Stimulated activated CD4-positive, alpha-beta T cell treated with anti-CD3 and anti-CD28 coated beads, Interleukin-12 subunit alpha, Interleukin-12 subunit beta, amount 100 ng/mL, for 48 hours (primary cell): ENCODE results near the gene FARS2.

Source experiments
- DNase-seq, 3 donors: peaks; one replicate each; pipeline ENCODE4 v3.0.0-alpha.2; 2020; ENCODE audit warnings: low read depth in 2 of 3, low spot score in 1 of 3

The FARS2 gene

GRCh38 chr6:5746759-5747130 lies 485.4 kb downstream of the FARS2 start:
- DNase-seq = no peak

- no peak for DNase-seq
These were observed 486.1 kb downstream of the FARS2 start for GRCh38 chr6:5747379-5747778.

DNA sequence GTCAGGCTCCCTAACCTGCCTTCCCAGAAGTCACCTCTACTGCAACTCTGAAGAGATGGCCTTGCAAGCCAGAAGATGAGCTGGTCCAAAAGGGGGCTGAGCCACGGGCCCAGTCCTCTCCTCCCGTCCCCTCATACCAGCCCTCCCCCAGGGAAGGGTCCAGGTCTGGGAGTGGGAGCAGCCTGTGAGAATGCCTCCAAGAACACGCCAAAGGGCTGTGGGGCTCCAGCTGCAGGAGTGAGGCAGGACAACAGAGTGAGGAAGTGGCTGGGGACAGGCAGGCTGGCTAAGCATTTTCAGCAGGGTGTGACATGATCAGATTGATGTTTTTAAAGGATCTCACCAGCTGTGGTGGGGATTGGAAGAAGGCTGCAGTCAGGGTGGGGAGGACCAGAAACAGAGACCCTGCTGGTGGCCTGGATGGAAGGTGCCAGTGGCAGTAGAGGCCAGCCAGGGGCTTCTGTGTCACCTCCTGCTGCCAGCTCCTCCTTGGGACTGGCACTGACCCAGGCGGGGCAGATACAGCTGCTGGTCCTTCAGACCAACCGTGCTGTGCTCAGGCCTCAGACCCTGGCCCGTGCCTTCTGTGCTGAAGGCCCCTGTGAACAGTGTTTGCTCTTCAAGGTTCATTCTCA lies 487.8 kb downstream of the FARS2 start:
- DNase-seq = no peak

DNA sequence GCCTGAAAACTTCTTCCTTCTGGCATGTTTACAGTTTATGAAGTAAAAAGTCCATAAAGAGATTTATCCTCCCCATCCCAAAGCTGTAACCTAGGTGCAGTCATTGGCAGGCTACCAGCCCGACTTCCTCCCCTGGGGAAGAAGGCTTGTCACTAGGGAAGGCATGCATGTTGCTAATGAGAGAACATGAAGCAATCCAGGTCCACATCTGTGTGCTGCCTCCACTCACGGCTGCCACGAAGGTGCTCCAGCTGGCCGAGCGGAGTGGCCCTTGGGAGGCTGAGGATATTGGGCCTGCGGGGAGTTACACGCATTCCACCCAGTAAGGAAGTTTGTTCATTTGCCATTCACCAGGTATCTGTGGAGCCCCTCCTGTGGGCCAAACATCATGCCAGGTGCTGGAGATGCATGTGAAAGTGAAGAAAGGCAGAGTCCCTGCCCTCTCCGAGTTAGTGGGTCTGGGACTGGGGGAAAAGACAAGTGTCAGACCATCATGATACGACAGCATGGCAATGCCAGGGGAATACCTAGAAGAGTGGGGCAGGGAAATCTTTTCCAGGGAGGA lies 488.4 kb downstream of the FARS2 start:
- DNase-seq = no peak

DNA sequence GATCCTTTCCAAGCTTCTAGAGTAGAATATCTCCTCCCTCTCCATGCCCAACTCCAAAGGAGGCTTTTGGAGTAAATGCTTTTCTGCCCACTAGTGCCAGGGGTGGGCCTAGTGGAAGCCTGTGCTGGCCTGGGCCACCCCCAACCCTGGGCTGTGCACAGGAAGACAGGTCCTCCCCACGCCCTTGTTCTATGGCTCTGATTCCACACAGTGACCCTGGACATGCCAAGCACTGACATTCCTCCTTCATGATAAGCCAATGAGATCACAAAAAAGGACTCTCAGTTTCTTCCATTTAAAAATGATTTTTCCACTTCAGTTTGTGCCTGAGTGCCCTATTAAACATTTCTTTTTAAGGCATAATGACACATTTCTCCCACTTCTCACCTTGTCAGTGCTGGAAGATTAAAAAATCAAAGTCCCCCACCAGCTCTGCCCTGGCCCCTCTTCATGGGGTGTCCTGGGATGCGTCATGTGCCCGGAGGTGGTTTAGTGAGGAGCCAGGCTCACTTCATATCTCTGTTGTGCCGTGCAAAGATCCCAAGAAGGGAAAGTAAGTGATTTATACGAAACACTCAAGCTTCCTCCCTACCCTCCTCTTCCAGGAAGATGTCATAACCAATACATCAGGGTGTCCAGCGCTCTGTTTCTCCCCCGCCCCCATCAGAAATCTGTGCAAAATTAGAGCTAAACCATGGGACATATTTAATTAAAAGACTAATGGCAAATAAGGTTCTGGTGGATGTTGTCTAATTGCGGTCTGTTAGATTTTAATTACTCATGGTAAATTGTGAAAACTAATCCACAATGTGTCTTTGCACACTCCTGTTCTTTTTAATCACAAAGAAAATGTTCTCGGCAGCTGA lies 490.4 kb downstream of the FARS2 start:
- no peak for DNase-seq

DNA sequence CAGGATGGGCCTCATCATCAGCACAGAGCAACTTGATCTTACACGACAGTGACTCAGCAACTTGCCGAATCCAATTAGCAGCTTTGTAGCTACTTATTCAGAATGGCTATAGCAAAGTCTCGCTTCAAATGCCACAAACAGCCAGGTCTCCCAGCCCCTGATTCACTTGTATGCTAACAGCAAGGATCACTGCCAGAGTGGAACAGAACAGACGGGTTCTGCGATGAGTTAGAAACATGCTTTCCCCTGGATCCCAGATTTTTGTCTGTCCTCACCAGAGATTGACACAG lies 491.0 kb downstream of the FARS2 start:
- no peak for DNase-seq

- no peak for DNase-seq
These were observed 491.9 kb downstream of the FARS2 start for GRCh38 chr6:5753209-5753608.

- DNase-seq = no peak
These were observed 493.6 kb downstream of the FARS2 start for GRCh38 chr6:5754904-5755303.

GRCh38 chr6:5759571-5759970 lies 498.3 kb downstream of the FARS2 start:
- no peak for DNase-seq

DNA sequence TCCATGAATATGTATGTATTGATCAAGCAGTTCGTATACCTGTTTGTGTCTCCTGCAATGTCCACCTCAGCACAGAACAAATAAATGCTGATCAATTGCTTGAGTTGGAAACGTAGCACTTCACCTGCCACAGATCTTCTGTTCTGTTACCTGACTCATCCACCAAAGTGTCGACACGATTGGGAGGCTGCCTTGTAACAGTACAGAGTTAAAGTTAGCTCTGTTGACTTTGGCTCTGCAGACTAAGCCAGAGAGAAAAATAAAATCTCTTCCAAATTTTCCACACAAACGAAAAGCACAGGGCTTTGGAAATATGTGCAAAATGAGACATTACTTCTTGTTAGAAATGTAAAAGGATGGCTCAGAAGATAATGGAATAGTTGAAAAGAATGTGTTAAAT lies 500.1 kb downstream of the FARS2 start:
- no peak for DNase-seq

- DNase-seq = no peak
These were observed 501.3 kb downstream of the FARS2 start for GRCh38 chr6:5762561-5762968.

- no peak for DNase-seq
These were observed 502.1 kb downstream of the FARS2 start for GRCh38 chr6:5763407-5763806.

DNA sequence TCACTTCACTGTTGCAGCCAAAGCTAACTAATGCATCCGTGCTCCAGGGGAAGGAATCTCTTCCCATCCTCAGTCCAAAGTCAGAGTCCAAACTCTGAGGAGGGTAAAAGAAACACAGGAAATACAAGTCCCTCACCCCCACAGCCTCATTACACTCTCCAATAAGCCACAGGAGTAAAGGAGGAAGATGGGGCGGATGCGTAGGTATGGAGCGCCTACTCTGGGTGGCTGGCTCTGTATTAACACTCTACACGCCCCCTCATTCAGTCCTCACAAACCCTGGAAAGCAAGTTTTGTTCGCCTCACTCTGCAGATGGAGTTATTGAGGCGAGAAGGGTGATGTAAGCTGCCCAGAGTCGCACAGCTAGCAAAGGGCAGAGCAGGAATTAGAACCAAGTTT lies 502.6 kb downstream of the FARS2 start:
- no peak for DNase-seq

- no peak for DNase-seq
These were observed 503.2 kb downstream of the FARS2 start for GRCh38 chr6:5764401-5764955.

GRCh38 chr6:5765141-5765760 lies 503.9 kb downstream of the FARS2 start:
- DNase-seq = no peak

GRCh38 chr6:5766260-5766659 lies 504.9 kb downstream of the FARS2 start:
- DNase-seq = no peak

DNA sequence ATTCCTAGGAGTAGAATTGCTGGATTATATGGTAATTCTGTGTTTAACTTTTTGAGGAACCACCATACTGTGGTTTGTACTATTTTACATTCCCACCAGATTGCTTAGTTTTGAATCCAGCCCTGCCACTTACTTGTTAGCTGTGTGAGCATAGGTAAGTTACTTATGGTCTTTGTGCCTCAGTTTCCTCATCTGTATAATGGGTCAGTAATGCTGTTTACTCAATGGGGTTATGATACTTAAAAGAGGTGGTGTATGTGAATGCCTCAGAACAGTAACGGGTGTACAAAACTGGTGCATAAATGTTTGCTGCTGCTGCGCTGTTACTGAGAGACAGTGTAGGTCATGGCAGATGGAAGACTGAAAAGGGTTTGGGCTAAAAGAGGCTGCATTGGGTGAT lies 506.2 kb downstream of the FARS2 start:
- DNase-seq = no peak

- DNase-seq = no peak
These were observed 509.9 kb downstream of the FARS2 start for GRCh38 chr6:5771211-5771610.

- no peak for DNase-seq
These were observed 510.6 kb downstream of the FARS2 start for GRCh38 chr6:5771759-5772390.

- no peak for DNase-seq
These were observed 511.3 kb downstream of the FARS2 start for GRCh38 chr6:5772408-5773120.

GRCh38 chr6:5776104-5776503 lies 514.8 kb downstream of the FARS2 start:
- DNase-seq = no peak
